CD4-positive, alpha-beta memory T cell (primary cell): ENCODE results near the gene SYTL3. TPM values are rescaled to one million over a fixed set of nuclear protein-coding genes. Genes with fewer than 3 reads are reported as not detected.
"Not testable (repeated sequence)": the region's sequence is repeated elsewhere in the genome, so short reads cannot be mapped to it uniquely, and the experiment has no call there.

Experiments
- CTCF ChIA-PET: fragments of 350-600 bp; sonication (Branson Sonifier 250); formaldehyde crosslinking; loops from one replicate; lab custom pipeline; 2021; ENCODE audit warnings: inconsistent platforms; ENCODE audit not compliant: partially characterized antibody; lab: Charles Lee
- POLR2A ChIA-PET: fragments of 350-600 bp; sonication (Branson Sonifier 250); formaldehyde crosslinking; loops from one replicate; lab custom pipeline; 2021; ENCODE audit not compliant: partially characterized antibody; lab: Charles Lee
- DNase-seq, 5 donors: peaks; one replicate each; pipeline versions ENCODE4 v3.0.0 to v3.0.0-alpha.2; 2020 to 2022; ENCODE audit warnings: mixed read lengths in 1 of 5
- H3K27ac ChIP-seq: one replicate; pipeline ENCODE4 v1.7.0; 2013; ENCODE audit warnings: low read depth, low read length
- H3K27me3 ChIP-seq: 2 replicates; pipeline ENCODE4 v1.7.0; 2013; ENCODE audit warnings: mild to moderate bottlenecking, low read length, moderate library complexity; ENCODE audit not compliant: insufficient read depth
- H3K36me3 ChIP-seq: 2 replicates; pipeline ENCODE4 v1.7.0; 2013; ENCODE audit warnings: mild to moderate bottlenecking, low read length, moderate library complexity; ENCODE audit not compliant: insufficient read depth
- H3K4me1 ChIP-seq: 2 replicates; pipeline ENCODE4 v1.7.0; 2013; ENCODE audit warnings: mild to moderate bottlenecking, low read length, moderate library complexity; ENCODE audit not compliant: insufficient read depth
- H3K4me3 ChIP-seq, 2 donors: one replicate each; pipeline ENCODE4 v1.7.0; 2013; ENCODE audit warnings: low read length in 2 of 2, mild to moderate bottlenecking in 1 of 2
- H3K9me3 ChIP-seq, 2 donors: one replicate each; pipeline ENCODE4 v1.7.0; 2013; ENCODE audit warnings: low read length in 2 of 2, control low read depth in 1 of 2; ENCODE audit not compliant: control insufficient read depth in 1 of 2
- H3K27ac Mint-ChIP-seq, 7 donors: one replicate each; pipeline ENCODE4 v1.8.0; 2020 to 2021; ENCODE audit warnings: mixed read lengths in 7 of 7, mild to moderate bottlenecking in 6 of 7, inconsistent platforms in 3 of 7, moderate library complexity in 3 of 7
- H3K27me3 Mint-ChIP-seq, 2 donors: one replicate each; pipeline ENCODE4 v1.8.0; 2020 to 2021; ENCODE audit warnings: mixed read lengths in 2 of 2
- H3K36me3 Mint-ChIP-seq, 2 donors: one replicate each; pipeline ENCODE4 v1.8.0; 2020 to 2021; ENCODE audit warnings: mixed read lengths in 2 of 2, inconsistent platforms in 1 of 2, mild to moderate bottlenecking in 1 of 2
- H3K4me1 Mint-ChIP-seq, 4 donors: one replicate each; pipeline ENCODE4 v1.8.0; 2020 to 2021; ENCODE audit warnings: mixed read lengths in 4 of 4, mild to moderate bottlenecking in 1 of 4
- H3K4me3 Mint-ChIP-seq, 8 donors: one replicate each; pipeline ENCODE4 v1.8.0; 2020 to 2021; ENCODE audit warnings: mixed read lengths in 8 of 8, mild to moderate bottlenecking in 7 of 8, moderate library complexity in 6 of 8, inconsistent platforms in 3 of 8
- H3K9me3 Mint-ChIP-seq, 8 donors: one replicate each; pipeline ENCODE4 v1.8.0; 2020 to 2021; ENCODE audit warnings: mixed read lengths in 8 of 8, mild to moderate bottlenecking in 5 of 8, inconsistent platforms in 3 of 8, moderate library complexity in 1 of 8
- intact Hi-C: fragments of 100-400 bp; cut with micrococcal nuclease; formaldehyde crosslinking; loops from one replicate; pipeline ENCODE4 v1.15.1; 2023
- polyA plus RNA-seq, 2 donors: library from polyadenylated mRNA; unstranded; fragments of 300-500 nt; fragmentation: Illumina TruSeq; gene quantifications; one replicate each; pipeline ENCODE4 v1.2.3, GENCODE V29; 2021
- total RNA-seq, 2 experiments: library from RNA; stranded (reverse); gene quantifications; one replicate each; pipeline ENCODE4 v1.2.3, GENCODE V29; 2021

The SYTL3 gene
- total and polyA plus RNA-seq, 4 experiments from 2014 or later = 11.9 to 24.3 (median 17.8) TPM

DNA sequence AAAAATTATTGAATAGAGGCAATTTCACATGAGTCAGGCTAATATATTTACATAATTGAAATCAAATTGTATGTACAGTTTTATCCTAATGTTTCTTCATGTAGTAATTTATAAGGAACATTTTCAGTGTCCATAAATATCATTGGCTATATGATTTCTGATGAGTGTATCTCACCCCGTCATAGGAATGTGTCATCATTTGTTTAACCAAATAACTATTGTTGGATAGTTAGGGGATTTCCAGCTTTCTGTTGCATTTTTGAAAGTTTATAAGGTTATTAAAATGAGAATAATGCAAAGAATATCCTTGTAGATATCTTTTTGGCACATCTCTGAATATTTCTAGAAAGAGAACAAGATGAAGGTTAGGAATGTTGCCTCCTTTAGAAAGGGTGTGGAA lies 39.0 kb downstream of the SYTL3 start:
- intact Hi-C loops = no loop called here
- H3K27me3 Mint-ChIP-seq = no peaks in the 10 kb centered on the region
- H3K27ac Mint-ChIP-seq = peak overlapping the region; percentile 70 to 100 (median 98)
- H3K36me3 Mint-ChIP-seq = peaks cover 6 to 26% of the 10 kb centered on the region in 2 donors
- peak overlapping the region; percentile 85 for H3K27ac ChIP-seq
- peak overlapping the region in 1 of 8 donors; percentile 46 for H3K4me3 Mint-ChIP-seq
- H3K4me1 ChIP-seq = peaks cover 65% of the 10 kb centered on the region
- peaks cover 0 to 2% (median 0%) of the 10 kb centered on the region in 8 donors for H3K9me3 Mint-ChIP-seq
- H3K27me3 ChIP-seq = no peaks in the 10 kb centered on the region
- POLR2A ChIA-PET = interaction anchor here (2.5 kb wide), 1 partner anchor 36 kb away, joined by 18 read pairs; no protein-coding TSS in a partner anchor
- peaks cover 40 to 72% (median 53%) of the 10 kb centered on the region in 4 donors for H3K4me1 Mint-ChIP-seq
- DNase-seq = peak in 1 of 5 donors; percentile 36
- H3K36me3 ChIP-seq = peaks cover 2% of the 10 kb centered on the region
- H3K9me3 ChIP-seq = no peaks in the 10 kb centered on the region
- H3K4me3 ChIP-seq = no peak overlapping the region
- CTCF ChIA-PET = interaction anchor here (1.4 to 7.6 kb wide), 4 partner anchors 13 to 468 kb away, joined by 3 to 220 read pairs (median 5); no protein-coding TSS in a partner anchor

DNA sequence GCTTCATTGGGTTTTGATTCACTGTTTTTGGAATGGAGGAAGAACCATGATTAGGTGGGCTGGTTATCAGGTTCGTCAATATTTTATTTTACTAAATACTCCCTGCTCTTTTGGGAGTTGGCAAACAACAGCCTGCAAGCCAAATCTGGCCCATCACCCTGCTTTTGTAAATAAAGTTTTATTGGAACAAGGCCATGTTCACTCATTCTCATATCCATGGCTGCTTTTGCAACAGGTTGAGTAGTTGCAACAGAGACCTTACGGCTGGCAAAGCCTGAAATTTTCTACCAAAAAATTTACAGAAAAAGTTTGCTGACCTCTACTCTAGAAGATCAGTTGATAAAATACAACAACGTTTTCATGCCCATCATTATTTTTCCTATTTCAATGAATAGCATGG lies 45.1 kb downstream of the SYTL3 start:
- Mint-ChIP-seq H3K27me3 (no peaks in the 10 kb centered on the region), H3K4me3 (no peak overlapping the region), H3K27ac (peak overlapping the region in 2 of 7 donors; percentile 4 to 57), H3K36me3 (peaks cover 13 to 16% of the 10 kb centered on the region in 2 donors), H3K9me3 (no peaks in the 10 kb centered on the region), H3K4me1 (peaks cover 8 to 17% (median 10%) of the 10 kb centered on the region in 4 donors)
- Histone ChIP-seq H3K4me3 (no peak overlapping the region), H3K27me3 (no peaks in the 10 kb centered on the region), H3K9me3 (no peaks in the 10 kb centered on the region), H3K4me1 (peaks cover 11% of the 10 kb centered on the region), H3K27ac (no peak overlapping the region), H3K36me3 (no peaks in the 10 kb centered on the region)
- CTCF ChIA-PET = interaction anchor here (1.0 kb wide), 1 partner anchor 35 kb away, joined by 3 read pairs; no protein-coding TSS in a partner anchor
- DNase-seq = no peak
- POLR2A ChIA-PET = no interaction called here
- intact Hi-C loops = no loop called here

DNA sequence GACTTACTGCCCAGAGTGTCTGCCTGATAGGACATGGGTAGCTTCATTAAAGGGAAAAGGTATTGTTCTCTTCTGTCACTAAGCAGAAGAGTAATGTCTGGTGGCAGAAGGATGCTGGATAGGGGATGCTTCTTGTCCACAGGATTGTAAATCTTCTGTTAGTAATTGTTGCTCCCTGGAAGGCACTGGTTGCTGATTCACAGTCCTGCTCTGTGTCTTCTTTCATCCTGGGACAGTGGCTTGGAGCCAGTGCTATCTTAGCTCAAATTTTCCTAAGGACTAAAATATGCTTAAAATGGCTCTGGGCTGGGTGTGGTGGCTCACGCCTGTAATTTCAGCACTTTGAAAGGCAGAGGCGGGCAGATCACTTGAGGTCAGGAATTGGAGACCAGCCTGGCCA lies 48.0 kb downstream of the SYTL3 start:
- Histone ChIP-seq H3K27ac (no peak overlapping the region), H3K9me3 (no peaks in the 10 kb centered on the region), H3K27me3 (no peaks in the 10 kb centered on the region), H3K36me3 (no peaks in the 10 kb centered on the region), H3K4me3 (no peak overlapping the region), H3K4me1 (no peaks in the 10 kb centered on the region)
- intact Hi-C loops = no loop called here
- H3K36me3 Mint-ChIP-seq = peaks cover 13 to 17% of the 10 kb centered on the region in 2 donors
- no peaks in the 10 kb centered on the region for H3K27me3 Mint-ChIP-seq
- POLR2A ChIA-PET = interaction anchor here (0.9 to 1.0 kb wide), 2 partner anchors 10 to 57 kb away, joined by 3 read pairs; no protein-coding TSS in a partner anchor
- DNase-seq = no peak
- CTCF ChIA-PET = interaction anchor here (0.6 to 1.6 kb wide), 5 partner anchors 11 to 483 kb away, joined by 3 to 5 read pairs (median 4); no protein-coding TSS in a partner anchor
- no peak overlapping the region for H3K27ac Mint-ChIP-seq
- H3K9me3 Mint-ChIP-seq = no peaks in the 10 kb centered on the region
- H3K4me1 Mint-ChIP-seq = peaks cover 0 to 13% (median 5%) of the 10 kb centered on the region in 4 donors
- no peak overlapping the region for H3K4me3 Mint-ChIP-seq

DNA sequence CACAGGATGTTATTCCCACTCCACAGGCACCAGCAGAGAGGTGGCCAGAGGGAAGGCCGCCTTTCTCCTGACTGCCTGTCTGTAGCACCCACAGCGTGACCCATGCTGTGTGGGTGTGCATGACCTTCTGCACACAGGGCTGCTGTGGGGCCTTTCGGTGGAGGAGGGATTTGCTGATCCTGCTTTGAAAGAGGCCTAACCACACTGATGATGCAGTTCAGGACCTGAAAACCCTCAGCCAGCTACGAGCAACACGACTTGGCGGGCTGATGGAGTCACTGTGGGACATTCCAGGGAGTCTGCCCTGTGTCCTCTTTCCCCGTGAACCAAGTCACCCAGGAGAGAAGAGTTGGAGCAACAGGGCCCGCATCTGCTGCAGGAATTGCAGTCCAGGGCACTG lies 49.1 kb downstream of the SYTL3 start:
- Mint-ChIP-seq H3K27me3 (no peaks in the 10 kb centered on the region), H3K27ac (peak overlapping the region in 1 of 7 donors; percentile 85), H3K36me3 (peaks cover 13 to 16% of the 10 kb centered on the region in 2 donors), H3K4me1 (peaks cover 5 to 13% (median 8%) of the 10 kb centered on the region in 4 donors), H3K4me3 (no peak overlapping the region), H3K9me3 (no peaks in the 10 kb centered on the region)
- H3K9me3 ChIP-seq = no peaks in the 10 kb centered on the region
- intact Hi-C loops = no loop called here
- DNase-seq = no peak
- no peak overlapping the region for H3K27ac ChIP-seq
- POLR2A ChIA-PET = no interaction called here
- H3K27me3 ChIP-seq = no peaks in the 10 kb centered on the region
- no peak overlapping the region for H3K4me3 ChIP-seq
- peaks cover 2% of the 10 kb centered on the region for H3K4me1 ChIP-seq
- H3K36me3 ChIP-seq = no peaks in the 10 kb centered on the region
- CTCF ChIA-PET = no interaction called here

DNA sequence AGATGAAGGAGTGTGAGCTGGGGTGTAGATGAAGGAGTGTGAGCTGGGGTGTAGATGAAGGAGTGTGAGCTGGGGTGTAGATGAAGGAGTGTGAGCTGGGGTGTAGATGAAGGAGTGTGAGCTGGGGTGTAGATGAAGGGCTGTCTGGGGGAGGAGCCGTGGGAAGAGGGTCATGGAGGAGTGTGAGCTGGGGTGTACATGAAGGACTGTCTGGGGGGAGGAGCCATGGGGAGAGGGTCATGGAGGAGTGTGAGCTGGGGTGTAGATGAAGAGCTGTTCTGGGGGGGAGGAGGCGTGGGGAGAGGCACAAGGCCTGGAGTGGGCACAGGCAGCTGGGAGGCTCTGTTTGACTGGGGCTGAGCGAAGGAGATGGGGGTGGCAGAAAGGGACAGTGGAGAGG lies 51.4 kb downstream of the SYTL3 start:
- H3K27ac ChIP-seq, H3K9me3 Mint-ChIP-seq, DNase-seq, H3K9me3 ChIP-seq, H3K27me3 ChIP-seq, H3K4me3 Mint-ChIP-seq, H3K27me3 Mint-ChIP-seq, H3K36me3 ChIP-seq, intact Hi-C loops, H3K4me3 ChIP-seq: not testable (repeated sequence)
- H3K4me1 Mint-ChIP-seq = peaks cover 9 to 21% (median 15%) of the 10 kb centered on the region in 4 donors
- CTCF ChIA-PET = interaction anchor here (1.1 to 5.6 kb wide), 9 partner anchors 10 to 500 kb away, joined by 4 to 132 read pairs (median 7); no protein-coding TSS in a partner anchor
- peaks cover 7 to 12% of the 10 kb centered on the region in 2 donors for H3K36me3 Mint-ChIP-seq
- POLR2A ChIA-PET = interaction anchor here (0.6 kb wide), 1 partner anchor 169 kb away, joined by 3 read pairs; no protein-coding TSS in a partner anchor
- H3K4me1 ChIP-seq = peaks cover 10% of the 10 kb centered on the region
- peak overlapping the region in 2 of 7 donors; percentile 37 to 65 for H3K27ac Mint-ChIP-seq

DNA sequence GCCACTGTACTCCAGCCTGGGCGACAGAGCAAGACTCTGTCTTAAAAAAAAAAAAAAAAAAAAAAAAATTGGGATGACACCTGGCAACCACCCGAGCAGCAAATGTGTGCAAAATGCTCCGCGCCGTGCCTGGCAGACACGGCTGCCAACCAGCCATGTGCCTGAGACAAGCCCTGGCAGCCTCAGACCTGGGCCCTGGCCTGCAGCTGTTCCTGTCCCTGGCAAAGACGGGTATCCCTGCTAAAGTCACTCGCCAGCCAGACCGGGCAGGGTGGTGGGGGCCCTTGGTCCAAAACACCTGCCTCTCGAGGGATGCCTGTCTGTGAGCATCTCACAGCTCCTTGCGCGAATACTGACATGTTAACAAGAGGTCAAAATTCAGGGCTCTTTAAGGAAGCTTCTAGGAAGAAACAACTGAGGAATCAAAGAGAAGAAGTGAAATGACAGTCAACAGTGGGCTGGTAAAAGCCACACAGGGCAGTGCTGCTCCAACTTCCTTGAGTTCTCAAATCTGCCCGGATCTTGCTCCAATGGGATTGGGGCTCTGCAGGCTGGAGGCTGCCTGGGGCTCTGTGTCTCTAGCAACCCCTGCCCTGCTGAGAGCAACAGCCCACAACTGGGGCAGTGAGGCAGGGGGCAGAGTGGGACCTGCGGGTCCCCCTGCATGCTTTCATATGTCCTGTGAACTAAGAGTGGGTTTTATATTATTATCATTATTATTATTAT lies 53.4 kb downstream of the SYTL3 start:
- intact Hi-C loops = no loop called here
- Mint-ChIP-seq H3K27me3 (no peaks in the 10 kb centered on the region), H3K36me3 (peaks cover 9 to 14% of the 10 kb centered on the region in 2 donors), H3K9me3 (no peaks in the 10 kb centered on the region), H3K4me3 (no peak overlapping the region), H3K4me1 (peaks cover 9 to 21% (median 15%) of the 10 kb centered on the region in 4 donors), H3K27ac (peak overlapping the region in 3 of 7 donors; percentile 46 to 57 (median 48))
- Histone ChIP-seq H3K27me3 (no peaks in the 10 kb centered on the region), H3K9me3 (no peaks in the 10 kb centered on the region), H3K27ac (no peak overlapping the region), H3K4me3 (no peak overlapping the region), H3K36me3 (no peaks in the 10 kb centered on the region), H3K4me1 (peaks cover 10% of the 10 kb centered on the region)
- POLR2A ChIA-PET = interaction anchor here (1.1 to 1.8 kb wide), 3 partner anchors 18 to 269 kb away, joined by 3 to 8 read pairs (median 4); no protein-coding TSS in a partner anchor
- CTCF ChIA-PET = interaction anchor here (0.7 to 5.6 kb wide), 28 partner anchors 10 to 439 kb away, joined by 3 to 132 read pairs (median 4); partner anchors contain the start of gene RSPH3
- no peak for DNase-seq
